ENCODE results near the gene TBC1D22A.

TBC1D22A gene

DNA sequence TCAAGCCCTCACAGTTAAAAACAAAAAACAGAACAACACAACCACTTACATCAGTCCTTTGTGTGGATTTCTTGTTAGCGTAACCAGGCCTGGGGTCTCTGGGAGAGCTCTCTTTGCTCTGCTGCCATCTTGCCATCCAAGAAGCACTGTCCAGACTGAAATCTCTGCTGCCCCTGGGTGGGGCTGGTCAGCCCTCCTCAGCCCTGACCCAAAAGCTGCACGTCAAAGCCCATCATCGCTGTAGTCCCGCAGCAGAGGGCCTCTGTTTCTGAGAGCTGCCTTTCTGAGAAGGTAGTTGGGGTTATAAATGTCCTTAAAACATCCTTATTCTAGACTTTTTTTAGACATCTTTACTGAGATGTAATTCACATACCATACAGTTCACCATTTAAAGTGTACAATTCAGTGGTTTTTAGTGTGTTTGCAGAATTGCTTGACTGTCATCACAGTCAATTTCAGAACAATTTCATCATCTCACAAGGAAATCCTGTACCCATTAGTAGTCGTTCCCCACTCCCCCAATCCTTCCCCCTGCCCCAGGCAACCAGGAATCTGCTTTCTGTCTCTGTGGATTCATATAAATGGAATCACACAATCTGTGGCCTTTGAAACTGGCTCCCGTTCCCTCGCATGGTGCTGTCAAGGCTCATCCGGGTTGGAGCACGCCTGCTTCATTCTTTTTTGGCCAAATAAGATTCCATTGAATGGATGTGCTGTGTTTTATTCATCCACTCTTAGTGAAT lies 94.9 kb downstream of the TBC1D22A start:
- no peak overlapping the region for H3K9ac ChIP-seq (ENCODE audit: low read length)
- H4K20me1 ChIP-seq (ENCODE audit: insufficient read depth, low read length): peaks cover 85% of the 10 kb centered on the region
- H3K79me2 ChIP-seq (ENCODE audit: low read length): peaks cover 83% of the 10 kb centered on the region
- peaks cover 9% of the 10 kb centered on the region for H3K4me1 ChIP-seq (ENCODE audit: low read length)
- peaks cover 58% of the 10 kb centered on the region for H3K36me3 ChIP-seq (replicated peaks; ENCODE audit: low read depth, low read length)
- H3K27ac ChIP-seq (ENCODE audit: low read length): no peak overlapping the region
- H2AFZ ChIP-seq (ENCODE audit: low read depth, low read length): no peak overlapping the region
- H3K4me3 ChIP-seq (ENCODE audit: low read length): no peak overlapping the region
- TF ChIP-seq, protein P1, sequence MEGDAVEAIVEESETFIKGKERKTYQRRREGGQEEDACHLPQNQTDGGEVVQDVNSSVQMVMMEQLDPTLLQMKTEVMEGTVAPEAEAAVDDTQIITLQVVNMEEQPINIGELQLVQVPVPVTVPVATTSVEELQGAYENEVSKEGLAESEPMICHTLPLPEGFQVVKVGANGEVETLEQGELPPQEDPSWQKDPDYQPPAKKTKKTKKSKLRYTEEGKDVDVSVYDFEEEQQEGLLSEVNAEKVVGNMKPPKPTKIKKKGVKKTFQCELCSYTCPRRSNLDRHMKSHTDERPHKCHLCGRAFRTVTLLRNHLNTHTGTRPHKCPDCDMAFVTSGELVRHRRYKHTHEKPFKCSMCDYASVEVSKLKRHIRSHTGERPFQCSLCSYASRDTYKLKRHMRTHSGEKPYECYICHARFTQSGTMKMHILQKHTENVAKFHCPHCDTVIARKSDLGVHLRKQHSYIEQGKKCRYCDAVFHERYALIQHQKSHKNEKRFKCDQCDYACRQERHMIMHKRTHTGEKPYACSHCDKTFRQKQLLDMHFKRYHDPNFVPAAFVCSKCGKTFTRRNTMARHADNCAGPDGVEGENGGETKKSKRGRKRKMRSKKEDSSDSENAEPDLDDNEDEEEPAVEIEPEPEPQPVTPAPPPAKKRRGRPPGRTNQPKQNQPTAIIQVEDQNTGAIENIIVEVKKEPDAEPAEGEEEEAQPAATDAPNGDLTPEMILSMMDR (IDR thresholded peaks at IDR 0.05; ENCODE audit: low read depth, low read length): no peak
- no peak for TF ChIP-seq EZH2phosphoT487 (IDR thresholded peaks at IDR 0.05; ENCODE audit: low read depth)
- no peak overlapping the region for H3K4me2 ChIP-seq (ENCODE audit: low read length)
- no peaks in the 10 kb centered on the region for H3K27me3 ChIP-seq (ENCODE audit: low read depth, low read length)
- H3K9me3 ChIP-seq (ENCODE audit: insufficient read depth, low read length): no peaks in the 10 kb centered on the region

DNA sequence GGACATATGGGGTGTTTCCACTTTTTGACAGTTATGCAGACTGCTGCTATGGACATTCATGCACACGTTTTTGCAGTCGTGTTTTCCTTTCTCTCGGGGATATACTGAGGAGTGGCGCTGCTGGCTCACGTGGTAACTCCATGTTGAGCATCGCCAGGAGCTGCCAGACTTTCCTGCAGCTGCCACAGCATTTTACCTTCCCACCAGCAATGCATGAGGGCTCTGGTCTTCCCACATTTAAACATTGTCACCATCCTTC lies 95.4 kb downstream of the TBC1D22A start:
- peaks cover 14% of the 10 kb centered on the region for H3K4me1 ChIP-seq (ENCODE audit: low read length)
- no peak overlapping the region for H3K4me2 ChIP-seq (ENCODE audit: low read length)
- peaks cover 85% of the 10 kb centered on the region for H4K20me1 ChIP-seq (ENCODE audit: insufficient read depth, low read length)
- H3K27me3 ChIP-seq (ENCODE audit: low read depth, low read length): no peaks in the 10 kb centered on the region
- H3K9me3 ChIP-seq (ENCODE audit: insufficient read depth, low read length): no peaks in the 10 kb centered on the region
- H3K4me3 ChIP-seq (ENCODE audit: low read length): no peak overlapping the region
- no peak overlapping the region for H2AFZ ChIP-seq (ENCODE audit: low read depth, low read length)
- H3K36me3 ChIP-seq (replicated peaks; ENCODE audit: low read depth, low read length): peaks cover 53% of the 10 kb centered on the region
- peaks cover 81% of the 10 kb centered on the region for H3K79me2 ChIP-seq (ENCODE audit: low read length)
- H3K27ac ChIP-seq (ENCODE audit: low read length): no peak overlapping the region
- H3K9ac ChIP-seq (ENCODE audit: low read length): no peak overlapping the region
- TF ChIP-seq, protein P1 (IDR thresholded peaks at IDR 0.05; ENCODE audit: low read depth, low read length): no peak
- no peak for TF ChIP-seq EZH2phosphoT487 (IDR thresholded peaks at IDR 0.05; ENCODE audit: low read depth)

DNA sequence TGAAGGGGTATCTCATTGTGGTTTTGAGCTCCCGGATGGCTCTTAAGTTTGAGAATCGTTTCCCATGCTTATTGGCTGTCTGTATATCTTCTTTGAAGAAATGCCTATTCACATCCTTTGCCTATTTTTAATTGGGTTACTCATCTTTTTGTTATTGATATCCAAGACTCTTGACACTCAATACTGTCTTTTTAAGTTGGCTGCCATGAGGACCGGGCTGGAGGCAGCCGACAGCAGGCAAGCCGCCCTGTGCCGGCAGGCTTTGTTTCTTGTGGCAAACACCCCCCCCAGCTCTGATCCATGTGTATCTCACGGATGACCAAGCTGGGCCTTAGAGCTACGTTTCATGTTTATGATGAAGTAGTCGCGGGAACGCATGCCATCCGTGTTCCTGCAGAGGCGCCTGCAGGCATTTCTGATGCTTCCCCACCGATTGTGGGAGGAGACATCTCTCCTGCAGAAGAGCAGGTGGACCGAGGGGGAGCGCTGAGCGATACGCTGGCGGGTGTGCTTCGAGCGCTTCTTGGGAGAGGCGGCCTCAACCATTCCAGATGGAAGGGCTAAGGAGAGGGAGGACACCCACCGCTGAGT lies 95.8 kb downstream of the TBC1D22A start:
- H3K9me3 ChIP-seq (ENCODE audit: insufficient read depth, low read length): no peaks in the 10 kb centered on the region
- no peak overlapping the region for H3K4me2 ChIP-seq (ENCODE audit: low read length)
- H3K9ac ChIP-seq (ENCODE audit: low read length): no peak overlapping the region
- H2AFZ ChIP-seq (ENCODE audit: low read depth, low read length): no peak overlapping the region
- peaks cover 81% of the 10 kb centered on the region for H3K79me2 ChIP-seq (ENCODE audit: low read length)
- H3K4me3 ChIP-seq (ENCODE audit: low read length): no peak overlapping the region
- peaks cover 52% of the 10 kb centered on the region for H3K36me3 ChIP-seq (replicated peaks; ENCODE audit: low read depth, low read length)
- H4K20me1 ChIP-seq (ENCODE audit: insufficient read depth, low read length): peaks cover 85% of the 10 kb centered on the region
- H3K4me1 ChIP-seq (ENCODE audit: low read length): peaks cover 18% of the 10 kb centered on the region
- no peaks in the 10 kb centered on the region for H3K27me3 ChIP-seq (ENCODE audit: low read depth, low read length)
- H3K27ac ChIP-seq (ENCODE audit: low read length): no peak overlapping the region
- TF ChIP-seq, protein P1 (IDR thresholded peaks at IDR 0.05; ENCODE audit: low read depth, low read length): no peak
- TF ChIP-seq EZH2phosphoT487 (IDR thresholded peaks at IDR 0.05; ENCODE audit: low read depth): no peak

DNA sequence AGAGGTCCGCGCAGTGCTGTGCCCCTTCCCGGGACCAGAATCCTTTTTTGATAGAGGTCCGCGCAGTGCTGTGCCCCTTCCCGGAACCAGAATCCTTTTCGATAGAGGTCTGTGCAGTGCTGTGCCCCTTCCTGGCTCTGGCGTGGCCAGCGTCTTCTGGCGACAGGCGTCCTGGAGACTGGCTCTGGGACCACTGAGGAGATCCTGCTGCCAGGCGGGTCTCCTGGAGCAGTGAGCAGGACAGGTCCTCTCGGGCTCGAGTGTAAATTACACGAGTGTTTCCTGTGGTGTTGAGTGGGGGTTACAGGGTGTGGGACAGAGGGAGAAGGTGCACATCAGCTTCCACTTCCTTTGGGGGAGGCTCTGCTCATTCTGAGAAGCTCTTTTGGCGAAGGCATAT lies 98.1 kb downstream of the TBC1D22A start:
- peaks cover 52% of the 10 kb centered on the region for H3K36me3 ChIP-seq (replicated peaks; ENCODE audit: low read depth, low read length)
- H3K27me3 ChIP-seq (ENCODE audit: low read depth, low read length): no peaks in the 10 kb centered on the region
- H3K4me1 ChIP-seq (ENCODE audit: low read length): peaks cover 20% of the 10 kb centered on the region
- H3K9ac ChIP-seq (ENCODE audit: low read length): no peak overlapping the region
- H2AFZ ChIP-seq (ENCODE audit: low read depth, low read length): no peak overlapping the region
- TF ChIP-seq, protein P1 (IDR thresholded peaks at IDR 0.05; ENCODE audit: low read depth, low read length): no peak
- TF ChIP-seq EZH2phosphoT487 (IDR thresholded peaks at IDR 0.05; ENCODE audit: low read depth): no peak
- peaks cover 79% of the 10 kb centered on the region for H3K79me2 ChIP-seq (ENCODE audit: low read length)
- H3K4me2 ChIP-seq (ENCODE audit: low read length): no peak overlapping the region
- H3K4me3 ChIP-seq (ENCODE audit: low read length): no peak overlapping the region
- H4K20me1 ChIP-seq (ENCODE audit: insufficient read depth, low read length): peaks cover 85% of the 10 kb centered on the region
- H3K9me3 ChIP-seq (ENCODE audit: insufficient read depth, low read length): no peaks in the 10 kb centered on the region
- H3K27ac ChIP-seq (ENCODE audit: low read length): no peak overlapping the region

Measured in OCI-LY3 (cell line).